GM12878 (cell line): ENCODE data around the gene USP47. TPM values are rescaled to one million over a fixed set of nuclear protein-coding genes. Genes with fewer than 3 reads are reported as not detected.
A peak's percentile ranks its signal among the peaks of the same experiment; 100 is the strongest.

Experiments
- ATAC-seq: fragments of 200-7000 bp; cut with Tn5 transposase; 3 replicates; pipeline ENCODE4 v1.9.1; 2020; ENCODE audit warnings: mild to moderate bottlenecking, moderate library complexity
- BruUV-seq: library from RNA; stranded (reverse); fragments of 400-500 nt; replicated peaks from 2 replicates; lab custom pipeline; 2021; lab: Mats Ljungman, UMichigan
- CTCF ChIA-PET: fragments of 300-600 bp; sonication (Branson Sonifier 250); formaldehyde crosslinking; extraction: SDS; loops from one replicate; lab custom pipeline; 2021; ENCODE audit warnings: inconsistent platforms; lab: Yijun Ruan, JAX
- POLR2A ChIA-PET: fragments of 350-600 bp; formaldehyde crosslinking; extraction: SDS; loops from one replicate; lab custom pipeline; 2021; ENCODE audit warnings: inconsistent platforms; lab: Charles Lee
- RAD21 ChIA-PET: fragments of 300-600 bp; sonication (Branson Sonifier 250); formaldehyde crosslinking; loops from one replicate; lab custom pipeline; 2023; ENCODE audit warnings: antibody characterized with exemption; ENCODE audit not compliant: unreplicated experiment; lab: Charles Lee
- SMC1A ChIA-PET: fragments of 300-600 bp; sonication (Branson Sonifier 250); formaldehyde crosslinking; loops from one replicate; lab custom pipeline; 2023; ENCODE audit not compliant: unreplicated experiment, uncharacterized antibody; lab: Charles Lee
- DNase-seq: peaks from one replicate; pipeline ENCODE4 v3.0.0-alpha.2; 2011; ENCODE audit warnings: low read depth, low spot score
- FAIRE-seq: peaks from 3 replicates; lab custom pipeline; 2011; peaks lifted over from hg19 to GRCh38; lab: Jason Lieb, UNC
- H2AFZ ChIP-seq: 2 replicates; pipeline ENCODE4 v1.6.0; 2011; ENCODE audit warnings: low read depth, low read length, control low read depth; ENCODE audit not compliant: control insufficient read depth
- H3K27ac ChIP-seq: 2 replicates; pipeline ENCODE4 v1.5.1; 2011; ENCODE audit warnings: control low read depth; ENCODE audit not compliant: control insufficient read depth, insufficient read depth
- H3K27me3 ChIP-seq, 2 experiments: replicated peaks in 1 of 2; 2 replicates each; pipeline versions ENCODE4 v1.6.0 to v1.6.1; 2011; ENCODE audit warnings: low read length in 1 of 2; ENCODE audit not compliant: control insufficient read depth in 2 of 2, insufficient read depth in 2 of 2
- H3K36me3 ChIP-seq, 2 experiments: 2 replicates each; pipeline ENCODE4 v1.5.1; 2011; ENCODE audit warnings: low read length in 1 of 2; ENCODE audit not compliant: control insufficient read depth in 2 of 2, insufficient read depth in 2 of 2
- H3K4me1 ChIP-seq: 2 replicates; pipeline ENCODE4 v1.6.1; 2011; ENCODE audit warnings: mild to moderate bottlenecking, low read length, moderate library complexity, mixed read lengths; ENCODE audit not compliant: control insufficient read depth, insufficient read depth
- H3K4me2 ChIP-seq: 2 replicates; pipeline ENCODE4 v1.6.0; 2011; ENCODE audit warnings: control low read depth; ENCODE audit not compliant: control insufficient read depth, insufficient read depth
- H3K4me3 ChIP-seq: fragments of 200-600 bp; sonication (generic); 2 replicates; pipeline ENCODE4 v1.5.1; 2016
- H3K79me2 ChIP-seq: 2 replicates; pipeline ENCODE4 v1.6.0; 2011; ENCODE audit warnings: low read length; ENCODE audit not compliant: control insufficient read depth, insufficient read depth
- H3K9ac ChIP-seq: 2 replicates; pipeline ENCODE4 v1.8.0; 2011; ENCODE audit warnings: low read length, control low read depth, mixed read lengths; ENCODE audit not compliant: control insufficient read depth, insufficient read depth
- H3K9me3 ChIP-seq: replicated peaks from 3 replicates; pipeline ENCODE4 v1.5.1; 2011; ENCODE audit warnings: mild to moderate bottlenecking, low read length; ENCODE audit not compliant: control insufficient read depth, insufficient read depth
- H4K20me1 ChIP-seq: 2 replicates; pipeline ENCODE4 v1.6.0; 2011; ENCODE audit not compliant: control insufficient read depth, insufficient read depth
- WGBS: methylation state at CpG from one replicate; pipeline ENCODE4 v1.1.6; 2016; ENCODE audit warnings: low lambda C conversion rate; ENCODE audit not compliant: insufficient replicate concordance, insufficient coverage; ENCODE audit errors: missing lambda C conversion rate; 5-methylcytosine and 5-hydroxymethylcytosine counted together
- in situ Hi-C: fragments of 300-500 bp; cut with MboI; formaldehyde crosslinking; loops from 9 replicates; pipeline ENCODE4 v1.14.3; 2018; ENCODE audit warnings: mixed read lengths
- intact Hi-C: fragments of 100-400 bp; cut with micrococcal nuclease; formaldehyde crosslinking; loops from one replicate; pipeline ENCODE4 v1.14.2; 2022; ENCODE audit not compliant: unreplicated experiment
- polyA plus RNA-seq, 11 experiments: library from polyadenylated mRNA; depleted of rRNA in 4 of 11; unstranded in 6 of 11; stranded (reverse) in 5 of 11; fragments of >200 nt; fragmentation: Nextera tagmentation in 4 of 11; fragmentation: Illumina TruSeq in 1 of 11; extraction: Ambion mirVana in 4 of 11; extraction: Trizol in 1 of 11; gene quantifications; 1 replicate in 1 of 11; 2 replicates in 10 of 11; pipeline versions ENCODE4 v1.2.1 to v1.2.3, GENCODE V29; 2011 to 2016; ENCODE audit warnings: inconsistent platforms in 2 of 11, missing spikeins in 2 of 11, low read depth in 1 of 11
- total RNA-seq, 4 experiments: library from RNA; depleted of rRNA in 3 of 4; stranded (reverse); fragments of >200 nt in 3 of 4; fragmentation: Illumina TruSeq in 1 of 4; extraction: Trizol in 1 of 4; gene quantifications; 2 replicates each; pipeline versions ENCODE4 v1.2.1 to v1.2.3, GENCODE V29; 2013 to 2021
- TF ChIP-seq, protein P1 (sequence below): IDR thresholded peaks from 2 replicates; pipeline ENCODE4 v1.6.1; 2011; ENCODE audit warnings: borderline replicate concordance, low read depth, mild to moderate bottlenecking, moderate library complexity, mixed read lengths, low read length; ENCODE audit not compliant: insufficient read depth; ENCODE audit errors: extremely low read length
- TF ChIP-seq, protein P2 (sequence below), 3 experiments: IDR thresholded peaks in 2 of 3; conservative IDR thresholded peaks in 1 of 3; 2 replicates each; pipeline ENCODE4 v1.5.1; 2011; ENCODE audit warnings: low read depth in 3 of 3, low read length in 3 of 3, mild to moderate bottlenecking in 3 of 3, control low read depth in 2 of 3, moderate library complexity in 2 of 3, inconsistent platforms in 1 of 3, mixed read lengths in 1 of 3; ENCODE audit not compliant: control insufficient read depth in 2 of 3, insufficient read depth in 1 of 3; ENCODE audit errors: extremely low read depth in 1 of 3

Gene USP47
- total and polyA plus RNA-seq, 10 of the 15 experiments (the other 5 are each of a cell fraction or from before 2014, with no cell fraction given), result 13.9 to 54.0 (median 31.6) TPM

DNA sequence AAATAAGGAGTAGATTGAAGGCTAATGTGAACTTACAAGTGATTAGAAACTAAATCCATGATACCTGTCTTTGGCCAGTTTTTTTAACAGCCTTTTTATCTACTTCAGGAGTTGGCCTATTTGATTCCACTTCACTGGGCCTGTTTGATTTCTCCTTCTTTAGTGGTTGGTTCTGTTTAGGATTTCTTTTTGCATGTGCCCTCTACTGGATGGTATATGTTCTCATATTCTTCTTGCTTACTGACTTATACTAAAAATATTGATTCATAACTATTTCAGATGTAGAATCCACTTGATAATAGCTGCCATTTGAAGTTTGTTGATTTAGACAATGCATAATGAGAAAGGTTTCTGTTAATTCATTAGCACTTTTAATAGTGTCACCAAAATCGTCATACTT, 53.9 kb downstream of the USP47 start:
- ChIA-PET POLR2A (no interaction called here), CTCF (interaction anchor here (1.0 kb wide), 1 partner anchor 13 kb away, joined by 3 read pairs; no protein-coding TSS in a partner anchor), RAD21 (no interaction called here), SMC1A (interaction anchor here (0.6 to 1.5 kb wide), 4 partner anchors 11 to 964 kb away, joined by 3 to 4 read pairs (median 3); no protein-coding TSS in a partner anchor)
- Histone ChIP-seq H4K20me1 (no peaks in the 10 kb centered on the region), H3K79me2 (no peaks in the 10 kb centered on the region), H3K9ac (no peak overlapping the region), H3K4me2 (no peak overlapping the region), H3K27me3 (no peaks in the 10 kb centered on the region), H3K4me3 (no peak overlapping the region), H2AFZ (no peak overlapping the region), H3K4me1 (no peaks in the 10 kb centered on the region), H3K36me3 (peaks cover 0 to 3% of the 10 kb centered on the region in 2 experiments; a peak in 2 of 4 replicates), H3K9me3 (no peaks in the 10 kb centered on the region), H3K27ac (no peak overlapping the region)
- TF ChIP-seq, protein P1, sequence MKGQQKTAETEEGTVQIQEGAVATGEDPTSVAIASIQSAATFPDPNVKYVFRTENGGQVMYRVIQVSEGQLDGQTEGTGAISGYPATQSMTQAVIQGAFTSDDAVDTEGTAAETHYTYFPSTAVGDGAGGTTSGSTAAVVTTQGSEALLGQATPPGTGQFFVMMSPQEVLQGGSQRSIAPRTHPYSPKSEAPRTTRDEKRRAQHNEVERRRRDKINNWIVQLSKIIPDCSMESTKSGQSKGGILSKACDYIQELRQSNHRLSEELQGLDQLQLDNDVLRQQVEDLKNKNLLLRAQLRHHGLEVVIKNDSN, result no peak
- TF ChIP-seq, protein P2, sequence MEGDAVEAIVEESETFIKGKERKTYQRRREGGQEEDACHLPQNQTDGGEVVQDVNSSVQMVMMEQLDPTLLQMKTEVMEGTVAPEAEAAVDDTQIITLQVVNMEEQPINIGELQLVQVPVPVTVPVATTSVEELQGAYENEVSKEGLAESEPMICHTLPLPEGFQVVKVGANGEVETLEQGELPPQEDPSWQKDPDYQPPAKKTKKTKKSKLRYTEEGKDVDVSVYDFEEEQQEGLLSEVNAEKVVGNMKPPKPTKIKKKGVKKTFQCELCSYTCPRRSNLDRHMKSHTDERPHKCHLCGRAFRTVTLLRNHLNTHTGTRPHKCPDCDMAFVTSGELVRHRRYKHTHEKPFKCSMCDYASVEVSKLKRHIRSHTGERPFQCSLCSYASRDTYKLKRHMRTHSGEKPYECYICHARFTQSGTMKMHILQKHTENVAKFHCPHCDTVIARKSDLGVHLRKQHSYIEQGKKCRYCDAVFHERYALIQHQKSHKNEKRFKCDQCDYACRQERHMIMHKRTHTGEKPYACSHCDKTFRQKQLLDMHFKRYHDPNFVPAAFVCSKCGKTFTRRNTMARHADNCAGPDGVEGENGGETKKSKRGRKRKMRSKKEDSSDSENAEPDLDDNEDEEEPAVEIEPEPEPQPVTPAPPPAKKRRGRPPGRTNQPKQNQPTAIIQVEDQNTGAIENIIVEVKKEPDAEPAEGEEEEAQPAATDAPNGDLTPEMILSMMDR (IDR thresholded peaks at IDR 0.05 in 2 of 3, conservative IDR thresholded peaks at IDR 0.05 in 1 of 3; ENCODE audit: control insufficient read depth in 2 of 3, extremely low read depth in 1 of 3, insufficient read depth in 1 of 3, low read depth in 3 of 3, low read length in 3 of 3), result 0 out of 6 replicates have a peak, but pooled peaks of 1 of the 3 experiments have one; percentile 3
- intact Hi-C loops, result loop anchor here (5.0 kb wide), 1 partner anchor 98 kb away; no protein-coding TSS in a partner anchor
- DNase-seq, result no peak
- WGBS, result 100% methylated on average over 1 of the region's 1 CpG
- in situ Hi-C loops, result no loop called here
- no TSS peak for BruUV-seq
- no peak for FAIRE-seq
- no peak for ATAC-seq
